Measurements from ENCODE around the gene LRRIQ3.

GRCh38 chr1:74005533-74005932, 192.4 kb downstream of the LRRIQ3 start:
- no peak for TF ChIP-seq MTF1 (CRISPR knock-in tag; IDR thresholded peaks at IDR 0.05)
- no peak for TF ChIP-seq RFX5 (IDR thresholded peaks at IDR 0.05; ENCODE audit: low read depth, low read length)
